Neural cell (in vitro differentiated cells): ENCODE measurements around the gene PPP1R1A.

ENCODE experiments used
- EP300 ChIP-seq: fragments of 450-650 bp; conservative IDR thresholded peaks from 2 replicates; pipeline ENCODE4 v1.6.1; 2014; ENCODE audit warnings: antibody characterized with exemption, mild to moderate bottlenecking, moderate library complexity; ENCODE audit not compliant: poor library complexity, severe bottlenecking
- POLR2AphosphoS5 ChIP-seq: IDR thresholded peaks from 2 replicates; pipeline ENCODE4 v1.6.1; 2012
- TF ChIP-seq, protein P1 (sequence below): fragments of 450-650 bp; IDR thresholded peaks from 2 replicates; pipeline ENCODE4 v1.5.1; 2014; ENCODE audit warnings: antibody characterized with exemption, mild to moderate bottlenecking, moderate library complexity; ENCODE audit not compliant: poor library complexity, severe bottlenecking

DNA sequence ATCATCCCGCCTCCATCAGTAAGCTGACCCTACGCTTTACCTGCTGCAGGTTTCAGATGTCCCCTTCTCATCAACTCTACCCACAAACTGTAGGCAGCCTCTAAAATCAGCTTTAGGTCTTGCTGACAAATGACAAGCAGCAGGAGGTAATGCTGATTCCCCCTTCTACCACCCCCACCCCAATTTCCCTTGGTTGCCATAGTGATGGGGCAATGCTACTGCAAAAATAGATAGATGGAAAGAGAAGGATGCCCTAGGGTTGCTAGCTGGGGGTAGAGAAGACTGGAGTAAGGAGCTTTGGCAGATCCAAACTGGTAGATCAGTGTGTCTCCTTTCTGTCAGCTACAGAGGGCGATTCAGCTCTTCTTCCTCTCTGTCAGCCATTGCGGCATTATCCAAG lies 58.9 kb downstream of the PPP1R1A start:
- TF ChIP-seq, protein P1, sequence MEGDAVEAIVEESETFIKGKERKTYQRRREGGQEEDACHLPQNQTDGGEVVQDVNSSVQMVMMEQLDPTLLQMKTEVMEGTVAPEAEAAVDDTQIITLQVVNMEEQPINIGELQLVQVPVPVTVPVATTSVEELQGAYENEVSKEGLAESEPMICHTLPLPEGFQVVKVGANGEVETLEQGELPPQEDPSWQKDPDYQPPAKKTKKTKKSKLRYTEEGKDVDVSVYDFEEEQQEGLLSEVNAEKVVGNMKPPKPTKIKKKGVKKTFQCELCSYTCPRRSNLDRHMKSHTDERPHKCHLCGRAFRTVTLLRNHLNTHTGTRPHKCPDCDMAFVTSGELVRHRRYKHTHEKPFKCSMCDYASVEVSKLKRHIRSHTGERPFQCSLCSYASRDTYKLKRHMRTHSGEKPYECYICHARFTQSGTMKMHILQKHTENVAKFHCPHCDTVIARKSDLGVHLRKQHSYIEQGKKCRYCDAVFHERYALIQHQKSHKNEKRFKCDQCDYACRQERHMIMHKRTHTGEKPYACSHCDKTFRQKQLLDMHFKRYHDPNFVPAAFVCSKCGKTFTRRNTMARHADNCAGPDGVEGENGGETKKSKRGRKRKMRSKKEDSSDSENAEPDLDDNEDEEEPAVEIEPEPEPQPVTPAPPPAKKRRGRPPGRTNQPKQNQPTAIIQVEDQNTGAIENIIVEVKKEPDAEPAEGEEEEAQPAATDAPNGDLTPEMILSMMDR = no peak
- no peak for TF ChIP-seq POLR2AphosphoS5
- no peak for TF ChIP-seq EP300
